ENCODE measurements around the gene FIBIN.
A peak's percentile ranks its signal among the peaks of the same experiment; 100 is the strongest.

FIBIN gene

GRCh38 chr11:27004103-27004502 lies 10.2 kb downstream of the FIBIN start:
- H3K4me3 ChIP-seq (ENCODE audit: low read length) = no peak overlapping the region
- DNase-seq (ENCODE audit: low read depth) = peak; percentile 73
- TF ChIP-seq, protein P1, sequence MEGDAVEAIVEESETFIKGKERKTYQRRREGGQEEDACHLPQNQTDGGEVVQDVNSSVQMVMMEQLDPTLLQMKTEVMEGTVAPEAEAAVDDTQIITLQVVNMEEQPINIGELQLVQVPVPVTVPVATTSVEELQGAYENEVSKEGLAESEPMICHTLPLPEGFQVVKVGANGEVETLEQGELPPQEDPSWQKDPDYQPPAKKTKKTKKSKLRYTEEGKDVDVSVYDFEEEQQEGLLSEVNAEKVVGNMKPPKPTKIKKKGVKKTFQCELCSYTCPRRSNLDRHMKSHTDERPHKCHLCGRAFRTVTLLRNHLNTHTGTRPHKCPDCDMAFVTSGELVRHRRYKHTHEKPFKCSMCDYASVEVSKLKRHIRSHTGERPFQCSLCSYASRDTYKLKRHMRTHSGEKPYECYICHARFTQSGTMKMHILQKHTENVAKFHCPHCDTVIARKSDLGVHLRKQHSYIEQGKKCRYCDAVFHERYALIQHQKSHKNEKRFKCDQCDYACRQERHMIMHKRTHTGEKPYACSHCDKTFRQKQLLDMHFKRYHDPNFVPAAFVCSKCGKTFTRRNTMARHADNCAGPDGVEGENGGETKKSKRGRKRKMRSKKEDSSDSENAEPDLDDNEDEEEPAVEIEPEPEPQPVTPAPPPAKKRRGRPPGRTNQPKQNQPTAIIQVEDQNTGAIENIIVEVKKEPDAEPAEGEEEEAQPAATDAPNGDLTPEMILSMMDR (IDR thresholded peaks at IDR 0.05; ENCODE audit: insufficient read depth, low read depth, low read length, missing control alignments) = no peak

DNA sequence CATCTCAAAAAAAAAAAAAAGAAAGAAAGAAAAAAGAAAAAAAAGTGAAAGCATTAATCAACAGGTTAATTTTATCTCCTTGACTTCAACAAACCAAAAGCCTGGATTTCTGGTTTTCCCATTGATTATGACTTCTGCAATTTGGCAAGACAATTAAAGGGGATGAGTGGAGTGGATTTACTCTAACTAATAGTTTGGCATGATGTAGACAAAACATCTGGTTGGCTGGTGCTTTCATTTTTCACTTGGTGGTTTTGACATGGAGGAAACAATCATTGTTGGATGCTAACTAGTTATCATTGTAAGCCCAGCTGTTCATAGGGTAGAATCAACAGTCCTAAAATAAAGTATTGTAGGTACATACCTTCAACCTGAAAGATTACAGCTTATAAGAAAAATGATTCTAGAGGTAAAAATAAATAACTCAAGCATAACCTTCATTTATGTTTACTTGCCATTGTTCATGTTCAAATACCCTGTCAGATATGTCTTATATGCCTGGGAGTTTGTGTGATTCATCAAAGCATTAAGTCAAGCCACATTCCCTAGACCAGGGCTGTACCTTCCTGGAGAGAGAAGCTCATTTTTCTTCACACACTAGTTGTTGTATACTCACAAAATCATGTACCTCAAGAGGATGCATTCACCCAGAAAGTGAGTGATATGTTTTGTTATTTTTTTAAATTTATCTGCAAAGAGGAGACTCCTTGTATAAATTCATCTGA lies 15.1 kb downstream of the FIBIN start:
- H3K4me3 ChIP-seq (ENCODE audit: low read length) = no peak overlapping the region
- DNase-seq (ENCODE audit: low read depth) = peak; percentile 68
- TF ChIP-seq, protein P1 (IDR thresholded peaks at IDR 0.05; ENCODE audit: insufficient read depth, low read depth, low read length, missing control alignments) = no peak

DNA sequence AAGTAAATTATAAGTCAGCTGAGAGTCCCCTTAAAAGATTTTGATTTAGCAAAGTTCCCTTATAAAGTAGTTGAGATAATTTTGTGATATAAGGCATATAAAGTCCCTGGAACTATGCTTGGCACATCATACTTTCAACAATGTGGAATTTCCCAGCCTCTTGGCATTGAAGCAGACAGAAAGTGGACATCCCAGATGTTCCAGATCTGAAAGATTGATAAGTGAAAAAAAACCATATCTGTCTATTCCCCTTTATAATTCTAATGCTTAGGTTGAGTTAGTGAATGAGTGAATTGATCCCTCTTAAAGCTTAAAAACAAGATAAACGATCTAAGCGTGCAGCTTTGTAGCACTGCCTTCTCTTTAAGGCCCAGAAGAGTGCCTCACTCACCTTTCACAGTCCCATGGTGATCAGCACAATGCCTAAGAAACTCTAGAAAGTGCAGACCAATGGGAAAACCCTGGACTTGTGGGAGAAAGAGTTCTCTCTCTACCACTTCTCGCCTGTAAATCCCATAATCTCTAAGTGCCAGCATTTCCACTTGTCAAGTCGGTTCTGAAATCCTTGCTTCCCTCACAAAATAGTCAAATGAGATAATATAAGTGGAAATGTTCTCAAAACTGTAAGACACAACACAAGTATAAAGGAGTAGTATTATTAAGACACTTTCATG lies 17.8 kb downstream of the FIBIN start:
- H3K4me3 ChIP-seq (ENCODE audit: low read length) = no peak overlapping the region
- TF ChIP-seq, protein P1 (IDR thresholded peaks at IDR 0.05; ENCODE audit: insufficient read depth, low read depth, low read length, missing control alignments) = no peak
- no peak for DNase-seq (ENCODE audit: low read depth)

GRCh38 chr11:27012234-27012921 lies 18.5 kb downstream of the FIBIN start:
- TF ChIP-seq, protein P1 (IDR thresholded peaks at IDR 0.05; ENCODE audit: insufficient read depth, low read depth, low read length, missing control alignments) = no peak
- no peak for DNase-seq (ENCODE audit: low read depth)
- H3K4me3 ChIP-seq (ENCODE audit: low read length) = no peak overlapping the region

DNA sequence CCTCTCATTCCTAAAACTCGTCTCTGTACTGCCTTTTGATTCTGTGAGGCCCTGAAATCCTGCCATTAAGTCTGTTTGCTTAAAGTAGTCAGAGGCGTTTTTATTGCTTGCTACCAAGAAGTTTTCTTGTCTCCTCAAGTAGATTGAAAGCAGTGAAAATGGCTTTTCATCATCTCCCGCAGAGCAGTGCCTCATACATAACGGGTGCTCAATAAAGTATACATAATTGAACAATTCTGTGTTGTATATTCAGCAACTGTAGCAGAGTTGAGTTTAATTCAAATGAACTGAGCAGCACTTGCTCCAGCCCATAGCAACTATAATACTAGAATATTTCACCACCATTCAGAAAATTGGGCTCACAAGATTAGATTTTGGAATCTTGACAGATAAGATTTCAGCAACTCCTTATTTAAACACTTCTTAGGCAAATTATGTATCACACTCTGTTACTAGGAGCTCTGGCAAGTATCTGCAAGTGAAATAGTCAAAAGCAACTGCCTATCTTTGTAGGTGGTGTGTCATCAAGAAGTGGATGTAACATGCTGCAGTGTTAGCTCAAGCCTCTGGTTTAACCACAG lies 20.0 kb downstream of the FIBIN start:
- TF ChIP-seq, protein P1 (IDR thresholded peaks at IDR 0.05; ENCODE audit: insufficient read depth, low read depth, low read length, missing control alignments) = no peak
- H3K4me3 ChIP-seq (ENCODE audit: low read length) = no peak overlapping the region
- DNase-seq (ENCODE audit: low read depth) = peak; percentile 69

DNA sequence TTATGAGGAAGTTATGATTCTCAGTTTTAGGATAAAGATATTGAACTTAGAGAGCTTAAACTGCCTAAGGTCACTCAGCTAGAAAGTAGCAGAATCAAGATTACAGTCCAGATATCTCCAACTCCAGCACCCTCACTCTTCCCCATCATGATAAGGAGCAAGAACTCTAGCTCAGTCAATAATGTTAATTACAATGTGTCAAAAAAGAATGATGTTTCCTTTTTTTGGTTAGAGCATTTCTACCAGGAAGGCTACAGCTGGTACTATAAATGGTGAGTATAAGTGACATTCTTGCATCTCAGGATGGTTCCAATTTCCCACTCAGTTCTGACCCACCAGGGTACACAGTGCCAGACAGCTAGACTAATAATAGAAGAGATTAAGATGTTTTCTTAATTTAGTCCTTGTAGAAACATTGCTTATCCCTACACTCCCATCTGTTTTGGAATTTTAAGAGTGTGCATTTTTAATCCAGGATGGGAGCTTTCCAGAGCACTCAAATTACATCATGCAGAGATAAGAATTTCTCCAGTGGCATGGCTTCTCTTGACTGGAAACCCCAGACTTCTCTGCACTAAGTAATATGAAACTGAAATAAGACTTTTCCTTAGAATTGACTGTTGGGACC lies 25.1 kb downstream of the FIBIN start:
- no peak for DNase-seq (ENCODE audit: low read depth)
- TF ChIP-seq, protein P1 (IDR thresholded peaks at IDR 0.05; ENCODE audit: insufficient read depth, low read depth, low read length, missing control alignments) = no peak
- no peak overlapping the region for H3K4me3 ChIP-seq (ENCODE audit: low read length)
